Neural cell (in vitro differentiated cells): ENCODE data around the gene CLEC19A. TPM values are rescaled to one million over a fixed set of nuclear protein-coding genes. Genes with fewer than 3 reads are reported as not detected.

Experiments
- H2AFZ ChIP-seq: fragments of 200-600, 300-800 bp; sonication (generic), shearing (Covaris generic); 2 replicates; pipeline ENCODE4 v1.6.0; 2014; ENCODE audit warnings: low read depth, mild to moderate bottlenecking, antibody characterized with exemption, low read length, moderate library complexity
- H3F3A ChIP-seq: fragments of 200-600 bp; shearing (Covaris generic); 2 replicates; pipeline ENCODE4 v1.6.1; 2016; ENCODE audit warnings: mild to moderate bottlenecking, moderate library complexity, mixed read lengths, antibody characterized with exemption, low read length; ENCODE audit not compliant: insufficient read depth, poor library complexity, severe bottlenecking
- H3K27ac ChIP-seq: fragments of 200-600, 300-800 bp; sonication (generic), shearing (Covaris generic); 2 replicates; pipeline ENCODE4 v1.5.1; 2014; ENCODE audit warnings: mild to moderate bottlenecking, low read length, moderate library complexity
- H3K27me3 ChIP-seq: fragments of 300-800, 200-600 bp; sonication (generic), shearing (Covaris generic); 2 replicates; pipeline ENCODE4 v1.6.0; 2014; ENCODE audit warnings: mild to moderate bottlenecking, low read depth, low read length, moderate library complexity; ENCODE audit not compliant: insufficient read depth
- H3K36me3 ChIP-seq: fragments of 300-800, 200-600 bp; sonication (generic), shearing (Covaris generic); 2 replicates; pipeline ENCODE4 v1.5.1; 2014; ENCODE audit warnings: mild to moderate bottlenecking, antibody characterized with exemption, low read length, moderate library complexity; ENCODE audit not compliant: insufficient read depth
- H3K4me2 ChIP-seq: fragments of 300-800, 200-600 bp; sonication (generic), shearing (Covaris generic); 2 replicates; pipeline ENCODE4 v1.6.0; 2014; ENCODE audit warnings: mild to moderate bottlenecking, low read length
- H3K4me3 ChIP-seq: fragments of 300-800, 200-600 bp; sonication (generic), shearing (Covaris generic); 2 replicates; pipeline ENCODE4 v1.5.1; 2014; ENCODE audit warnings: mild to moderate bottlenecking, low read length, moderate library complexity
- H3K79me2 ChIP-seq: fragments of 200-600 bp; shearing (Covaris generic); replicated peaks from 2 replicates; pipeline ENCODE4 v1.6.0; 2014; ENCODE audit warnings: mild to moderate bottlenecking, low read length, moderate library complexity; ENCODE audit not compliant: insufficient read depth
- H3K9ac ChIP-seq: fragments of 300-800, 200-600 bp; sonication (generic), shearing (Covaris generic); 2 replicates; pipeline ENCODE4 v1.6.1; 2016; ENCODE audit warnings: mild to moderate bottlenecking, low read length, mixed read lengths
- H3K9me2 ChIP-seq: fragments of 200-600 bp; shearing (Covaris generic); 2 replicates; pipeline ENCODE4 v1.6.1; 2016; ENCODE audit warnings: mild to moderate bottlenecking, low read length, mixed read lengths; ENCODE audit not compliant: insufficient read depth
- H3K9me3 ChIP-seq: fragments of 200-600, 300-800 bp; sonication (generic), shearing (Covaris generic); 2 replicates; pipeline ENCODE4 v1.6.1; 2016; ENCODE audit warnings: mild to moderate bottlenecking, mixed run types, low read length, moderate library complexity, mixed read lengths
- H4K20me1 ChIP-seq: fragments of 200-600 bp; shearing (Covaris generic); 2 replicates; pipeline ENCODE4 v1.6.1; 2016; ENCODE audit warnings: mild to moderate bottlenecking, mixed run types; ENCODE audit not compliant: insufficient read depth
- EP300 ChIP-seq: fragments of 450-650 bp; conservative IDR thresholded peaks from 2 replicates; pipeline ENCODE4 v1.6.1; 2014; ENCODE audit warnings: antibody characterized with exemption, mild to moderate bottlenecking, moderate library complexity; ENCODE audit not compliant: poor library complexity, severe bottlenecking
- EZH2 ChIP-seq: fragments of 200-600, 300-800 bp; shearing (Covaris generic), sonication (generic); IDR thresholded peaks from 2 replicates; pipeline ENCODE4 v1.6.1; 2014; ENCODE audit warnings: antibody characterized with exemption, low read length, borderline replicate concordance, mild to moderate bottlenecking; ENCODE audit not compliant: insufficient read depth, poor library complexity, severe bottlenecking
- MXI1 ChIP-seq: fragments of 450-650 bp; conservative IDR thresholded peaks from 2 replicates; pipeline ENCODE4 v1.6.1; 2014; ENCODE audit warnings: antibody characterized with exemption, mild to moderate bottlenecking; ENCODE audit not compliant: poor library complexity, severe bottlenecking
- POLR2AphosphoS5 ChIP-seq: IDR thresholded peaks from 2 replicates; pipeline ENCODE4 v1.6.1; 2012
- SMC3 ChIP-seq: fragments of 450-650 bp; conservative IDR thresholded peaks from 2 replicates; pipeline ENCODE4 v1.6.1; 2014; ENCODE audit warnings: antibody characterized with exemption, mild to moderate bottlenecking, moderate library complexity; ENCODE audit not compliant: poor library complexity
- TAF1 ChIP-seq: IDR thresholded peaks from 2 replicates; pipeline ENCODE4 v1.6.1; 2012; ENCODE audit warnings: low read depth
- polyA plus RNA-seq: library from polyadenylated mRNA; depleted of rRNA; stranded (reverse); fragments of >200 nt; gene quantifications from 2 replicates; pipeline ENCODE4 v1.2.3, GENCODE V29; 2014
- TF ChIP-seq, protein P1 (sequence below): fragments of 450-650 bp; IDR thresholded peaks from 2 replicates; pipeline ENCODE4 v1.5.1; 2014; ENCODE audit warnings: antibody characterized with exemption, mild to moderate bottlenecking, moderate library complexity; ENCODE audit not compliant: poor library complexity, severe bottlenecking
- TF ChIP-seq, protein P2 (sequence below): IDR thresholded peaks from 2 replicates; pipeline ENCODE4 v1.6.1; 2012; ENCODE audit warnings: borderline replicate concordance

The CLEC19A gene
- polyA plus RNA-seq, 1 donor from 2014 or later = not detected

DNA sequence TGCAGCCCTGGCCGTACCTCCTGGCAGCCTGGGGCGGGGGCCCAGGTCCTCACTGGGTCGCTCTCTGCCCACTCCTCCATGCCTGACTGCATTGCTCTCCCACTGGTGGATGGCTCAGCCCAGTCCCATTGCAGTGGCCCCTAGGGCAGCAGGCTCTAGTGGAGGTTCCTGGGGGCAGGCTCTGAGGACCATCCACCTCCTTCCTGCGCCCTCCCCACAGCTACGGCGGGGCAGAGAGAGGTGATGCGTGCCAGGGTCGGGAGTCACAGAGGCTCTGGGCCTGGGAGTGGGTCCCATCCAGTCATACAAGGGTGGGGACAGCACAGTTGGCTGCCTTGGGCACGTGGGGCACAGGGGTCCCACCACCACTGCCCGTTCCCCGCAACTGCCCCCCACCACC, 44.0 kb upstream of the CLEC19A start:
- Histone ChIP-seq H3K9ac (no peak overlapping the region), H2AFZ (no peak overlapping the region), H3F3A (no peaks in the 10 kb centered on the region), H3K27me3 (no peaks in the 10 kb centered on the region), H3K4me3 (no peak overlapping the region), H3K9me2 (no peaks in the 10 kb centered on the region), H3K79me2 (no peaks in the 10 kb centered on the region), H3K4me2 (no peak overlapping the region), H3K9me3 (no peaks in the 10 kb centered on the region), H3K27ac (no peak overlapping the region), H3K36me3 (no peaks in the 10 kb centered on the region), H4K20me1 (no peaks in the 10 kb centered on the region)
- TF ChIP-seq, protein P1, sequence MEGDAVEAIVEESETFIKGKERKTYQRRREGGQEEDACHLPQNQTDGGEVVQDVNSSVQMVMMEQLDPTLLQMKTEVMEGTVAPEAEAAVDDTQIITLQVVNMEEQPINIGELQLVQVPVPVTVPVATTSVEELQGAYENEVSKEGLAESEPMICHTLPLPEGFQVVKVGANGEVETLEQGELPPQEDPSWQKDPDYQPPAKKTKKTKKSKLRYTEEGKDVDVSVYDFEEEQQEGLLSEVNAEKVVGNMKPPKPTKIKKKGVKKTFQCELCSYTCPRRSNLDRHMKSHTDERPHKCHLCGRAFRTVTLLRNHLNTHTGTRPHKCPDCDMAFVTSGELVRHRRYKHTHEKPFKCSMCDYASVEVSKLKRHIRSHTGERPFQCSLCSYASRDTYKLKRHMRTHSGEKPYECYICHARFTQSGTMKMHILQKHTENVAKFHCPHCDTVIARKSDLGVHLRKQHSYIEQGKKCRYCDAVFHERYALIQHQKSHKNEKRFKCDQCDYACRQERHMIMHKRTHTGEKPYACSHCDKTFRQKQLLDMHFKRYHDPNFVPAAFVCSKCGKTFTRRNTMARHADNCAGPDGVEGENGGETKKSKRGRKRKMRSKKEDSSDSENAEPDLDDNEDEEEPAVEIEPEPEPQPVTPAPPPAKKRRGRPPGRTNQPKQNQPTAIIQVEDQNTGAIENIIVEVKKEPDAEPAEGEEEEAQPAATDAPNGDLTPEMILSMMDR = no peak

DNA sequence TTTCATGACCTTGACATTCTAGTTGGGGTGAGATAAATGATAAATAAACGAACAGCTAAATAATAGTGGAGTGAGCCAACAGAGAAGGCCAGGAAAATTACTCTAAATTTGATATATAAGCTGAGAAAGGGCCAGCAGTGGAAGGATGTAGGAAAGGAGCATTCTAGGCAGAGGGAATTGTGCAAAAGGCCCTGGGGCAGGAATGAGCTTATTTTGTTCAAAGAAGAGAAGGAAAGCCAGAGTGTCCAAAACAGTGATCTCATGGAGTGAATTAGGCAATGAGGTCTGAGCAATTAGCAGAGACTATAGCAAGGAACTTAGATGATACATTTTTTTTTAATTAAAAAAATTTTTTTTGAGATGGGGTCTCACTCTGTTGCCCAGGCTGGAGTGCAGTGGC, 43.3 kb upstream of the CLEC19A start:
- Histone ChIP-seq H3K4me2 (no peak overlapping the region), H4K20me1 (no peaks in the 10 kb centered on the region), H3K9me3 (no peaks in the 10 kb centered on the region), H3K79me2 (no peaks in the 10 kb centered on the region), H3K9me2 (no peaks in the 10 kb centered on the region), H2AFZ (no peak overlapping the region), H3K27ac (no peak overlapping the region), H3F3A (no peaks in the 10 kb centered on the region), H3K4me3 (no peak overlapping the region), H3K36me3 (no peaks in the 10 kb centered on the region), H3K9ac (no peak overlapping the region), H3K27me3 (no peaks in the 10 kb centered on the region)
- TF ChIP-seq EZH2 = no peak
- no peak for TF ChIP-seq MXI1
- TF ChIP-seq, protein P2, sequence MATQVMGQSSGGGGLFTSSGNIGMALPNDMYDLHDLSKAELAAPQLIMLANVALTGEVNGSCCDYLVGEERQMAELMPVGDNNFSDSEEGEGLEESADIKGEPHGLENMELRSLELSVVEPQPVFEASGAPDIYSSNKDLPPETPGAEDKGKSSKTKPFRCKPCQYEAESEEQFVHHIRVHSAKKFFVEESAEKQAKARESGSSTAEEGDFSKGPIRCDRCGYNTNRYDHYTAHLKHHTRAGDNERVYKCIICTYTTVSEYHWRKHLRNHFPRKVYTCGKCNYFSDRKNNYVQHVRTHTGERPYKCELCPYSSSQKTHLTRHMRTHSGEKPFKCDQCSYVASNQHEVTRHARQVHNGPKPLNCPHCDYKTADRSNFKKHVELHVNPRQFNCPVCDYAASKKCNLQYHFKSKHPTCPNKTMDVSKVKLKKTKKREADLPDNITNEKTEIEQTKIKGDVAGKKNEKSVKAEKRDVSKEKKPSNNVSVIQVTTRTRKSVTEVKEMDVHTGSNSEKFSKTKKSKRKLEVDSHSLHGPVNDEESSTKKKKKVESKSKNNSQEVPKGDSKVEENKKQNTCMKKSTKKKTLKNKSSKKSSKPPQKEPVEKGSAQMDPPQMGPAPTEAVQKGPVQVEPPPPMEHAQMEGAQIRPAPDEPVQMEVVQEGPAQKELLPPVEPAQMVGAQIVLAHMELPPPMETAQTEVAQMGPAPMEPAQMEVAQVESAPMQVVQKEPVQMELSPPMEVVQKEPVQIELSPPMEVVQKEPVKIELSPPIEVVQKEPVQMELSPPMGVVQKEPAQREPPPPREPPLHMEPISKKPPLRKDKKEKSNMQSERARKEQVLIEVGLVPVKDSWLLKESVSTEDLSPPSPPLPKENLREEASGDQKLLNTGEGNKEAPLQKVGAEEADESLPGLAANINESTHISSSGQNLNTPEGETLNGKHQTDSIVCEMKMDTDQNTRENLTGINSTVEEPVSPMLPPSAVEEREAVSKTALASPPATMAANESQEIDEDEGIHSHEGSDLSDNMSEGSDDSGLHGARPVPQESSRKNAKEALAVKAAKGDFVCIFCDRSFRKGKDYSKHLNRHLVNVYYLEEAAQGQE = no peak
- no peak for TF ChIP-seq SMC3
- TF ChIP-seq, protein P1 = no peak
- TF ChIP-seq POLR2AphosphoS5 = no peak
- TF ChIP-seq TAF1 = no peak
- no peak for TF ChIP-seq EP300
